ENCODE data around the gene C3orf20.
"Not testable (repeated sequence)": the region's sequence is repeated elsewhere in the genome, so short reads cannot be mapped to it uniquely, and the experiment has no call there.

Gene C3orf20

GRCh38 chr3:14808502-14809266 is 133.7 kb downstream of the C3orf20 start:
- DNase-seq (ENCODE audit: low read depth, low spot score), result no peak
- in situ Hi-C loops (cut with HindIII; ENCODE audit: low sequenced_read_pairs), result no loop called here
- TF ChIP-seq CTCF (IDR thresholded peaks at IDR 0.05; ENCODE audit: low read depth, low read length), result no peak

GRCh38 chr3:14809611-14810010 is 134.7 kb downstream of the C3orf20 start:
- DNase-seq (ENCODE audit: low read depth, low spot score); H3K4me3 ChIP-seq (ENCODE audit: low read depth, low read length); in situ Hi-C loops (cut with HindIII; ENCODE audit: low sequenced_read_pairs): not testable (repeated sequence)

More at GRCh38 chr3:14808502-14809266, 133.7 kb downstream of the C3orf20 start:
- H3K4me3 ChIP-seq (ENCODE audit: low read depth, low read length), result no peak overlapping the region

- DNase-seq (ENCODE audit: low read depth, low spot score), result no peak
- in situ Hi-C loops (cut with HindIII; ENCODE audit: low sequenced_read_pairs), result no loop called here
- no peak for TF ChIP-seq CTCF (IDR thresholded peaks at IDR 0.05; ENCODE audit: low read depth, low read length)
- no peak overlapping the region for H3K4me3 ChIP-seq (ENCODE audit: low read depth, low read length)
Observed at GRCh38 chr3:14810070-14810791, 135.3 kb downstream of the C3orf20 start.

GRCh38 chr3:14810801-14811661 is 136.1 kb downstream of the C3orf20 start:
- TF ChIP-seq CTCF (IDR thresholded peaks at IDR 0.05; ENCODE audit: low read depth, low read length), result no peak
- DNase-seq (ENCODE audit: low read depth, low spot score), result no peak
- H3K4me3 ChIP-seq (ENCODE audit: low read depth, low read length), result no peak overlapping the region
- in situ Hi-C loops (cut with HindIII; ENCODE audit: low sequenced_read_pairs), result no loop called here

GRCh38 chr3:14811684-14812083 is 136.7 kb downstream of the C3orf20 start:
- no peak for TF ChIP-seq CTCF (IDR thresholded peaks at IDR 0.05; ENCODE audit: low read depth, low read length)
- in situ Hi-C loops (cut with HindIII; ENCODE audit: low sequenced_read_pairs), result no loop called here
- no peak overlapping the region for H3K4me3 ChIP-seq (ENCODE audit: low read depth, low read length)
- no peak for DNase-seq (ENCODE audit: low read depth, low spot score)

GRCh38 chr3:14812196-14812790 is 137.4 kb downstream of the C3orf20 start:
- in situ Hi-C loops (cut with HindIII; ENCODE audit: low sequenced_read_pairs), result no loop called here
- no peak overlapping the region for H3K4me3 ChIP-seq (ENCODE audit: low read depth, low read length)
- no peak for DNase-seq (ENCODE audit: low read depth, low spot score)
- no peak for TF ChIP-seq CTCF (IDR thresholded peaks at IDR 0.05; ENCODE audit: low read depth, low read length)

Measured in astrocyte of the spinal cord (primary cell).